Measurements from ENCODE around the gene SLC26A4. TPM values are rescaled to one million over a fixed set of nuclear protein-coding genes. Genes with fewer than 3 reads are reported as not detected.
A peak's percentile ranks its signal among the peaks of the same experiment; 100 is the strongest.

SLC26A4 gene
- total RNA-seq: 1 to 10 TPM in 1 of 5 donors, under 1 TPM in 2, not detected in 2; 0.10 to 1.1 (median 0.60) TPM
- 0.22 TPM for total RNA-seq (2013)
- 0 to 3.5 (median 0.18) reads per million in 29 experiments for total RNA-seq

DNA sequence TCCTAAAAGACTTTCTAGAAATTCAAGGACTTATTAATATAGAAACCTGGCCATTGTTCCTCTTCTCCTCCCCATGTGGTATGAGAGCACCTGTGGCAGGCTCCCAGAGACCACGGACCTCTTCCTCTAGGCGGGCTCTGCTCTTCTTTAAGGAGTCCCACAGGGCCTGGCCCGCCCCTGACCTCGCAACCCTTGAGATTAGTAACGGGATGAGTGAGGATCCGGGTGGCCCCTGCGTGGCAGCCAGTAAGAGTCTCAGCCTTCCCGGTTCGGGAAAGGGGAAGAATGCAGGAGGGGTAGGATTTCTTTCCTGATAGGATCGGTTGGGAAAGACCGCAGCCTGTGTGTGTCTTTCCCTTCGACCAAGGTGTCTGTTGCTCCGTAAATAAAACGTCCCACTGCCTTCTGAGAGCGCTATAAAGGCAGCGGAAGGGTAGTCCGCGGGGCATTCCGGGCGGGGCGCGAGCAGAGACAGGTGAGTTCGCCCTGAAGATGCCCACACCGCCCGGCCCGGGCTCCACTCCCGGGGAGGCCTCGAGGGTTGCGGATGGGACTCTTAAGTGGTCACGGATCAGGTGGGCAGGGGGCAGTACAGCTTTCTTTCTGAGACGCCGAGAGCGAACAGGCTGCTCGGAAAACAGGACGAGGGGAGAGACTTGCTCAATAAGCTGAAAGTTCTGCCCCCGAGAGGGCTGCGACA lies at the start of gene SLC26A4:
TSS of gene SLC26A4 (plus strand) at position 448 of the 700 bp plus-strand sequence. CDS start 814 bp downstream, outside the sequence.
- peak in 2 of 4 experiments; percentile 9 to 27 for ATAC-seq (replicated peaks in 1 of 4)
- POLR2A ChIA-PET: interaction anchor here in 1 of 2 donors (0.6 kb wide), 1 partner anchor 21 kb away, joined by 4 read pairs; no protein-coding TSS in a partner anchor
- peaks cover 0 to 19% of the 10 kb centered on the region in 2 experiments for H3K4me1 ChIP-seq (ENCODE audit: control insufficient read depth in 1 of 2, extremely low read depth in 1 of 2, insufficient read depth in 2 of 2, low read length in 2 of 2)
- peaks cover 31 to 57% of the 10 kb centered on the region in 2 donors for H3K27me3 Mint-ChIP-seq
- H3K4me3 ChIP-seq (ENCODE audit: control insufficient read depth in 1 of 2, extremely low read depth in 1 of 2, low read length in 1 of 2): peak within 1 kb of the TSS; percentile 29 to 66
- no peaks in the 10 kb centered on the region for H3K9me3 ChIP-seq
- H3K36me3 ChIP-seq (ENCODE audit: control insufficient read depth in 2 of 2, extremely low read depth in 1 of 2, insufficient read depth in 1 of 2, low read length in 1 of 2): no peaks in the 10 kb centered on the region
- H3K27ac Mint-ChIP-seq: no peak within 1 kb of the TSS
- DNase-seq: peak in 3 of 35 experiments; percentile 3 to 8 (median 3)
- H3K27ac ChIP-seq (ENCODE audit: low read length): no peak within 1 kb of the TSS
- H3K4me1 Mint-ChIP-seq: peaks cover 16 to 26% (median 17%) of the 10 kb centered on the region in 3 donors
- no peaks in the 10 kb centered on the region for H3K9me3 Mint-ChIP-seq
- peaks cover 20 to 36% of the 10 kb centered on the region in 2 experiments for H3K27me3 ChIP-seq (replicated peaks in 1 of 2; ENCODE audit: control insufficient read depth in 2 of 2, extremely low read depth in 1 of 2, insufficient read depth in 2 of 2, low read length in 1 of 2)
- peak within 1 kb of the TSS; percentile 77 to 83 (median 83) for H3K4me3 Mint-ChIP-seq
- WGBS (ENCODE audit: insufficient coverage): 5% methylated on average over 35 of the region's 37 CpGs
- no peaks in the 10 kb centered on the region for H3K36me3 Mint-ChIP-seq
- CTCF ChIA-PET: no interaction called here

DNA sequence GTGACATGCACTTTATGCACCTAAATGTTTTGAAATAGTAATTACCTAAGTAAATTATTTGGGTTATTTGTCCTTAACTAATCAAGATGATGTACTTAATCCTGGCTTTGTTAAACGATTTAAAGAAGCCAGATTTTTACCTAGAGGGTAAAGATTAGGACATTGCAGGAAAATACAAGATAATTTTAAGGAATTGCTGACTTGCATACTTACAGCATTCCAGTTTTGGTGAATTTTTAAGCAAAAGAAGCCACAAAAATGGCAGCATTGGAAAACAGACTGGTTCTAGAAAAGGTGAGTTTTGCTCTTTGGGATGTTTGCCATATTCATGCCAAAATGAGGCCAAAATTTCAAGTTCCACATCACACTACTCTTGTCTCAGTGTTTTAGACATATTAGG lies 47.2 kb upstream of the SLC26A4 start:
- WGBS (ENCODE audit: insufficient coverage): no CpG with 5 or more reads among the region's 1 CpG

DNA sequence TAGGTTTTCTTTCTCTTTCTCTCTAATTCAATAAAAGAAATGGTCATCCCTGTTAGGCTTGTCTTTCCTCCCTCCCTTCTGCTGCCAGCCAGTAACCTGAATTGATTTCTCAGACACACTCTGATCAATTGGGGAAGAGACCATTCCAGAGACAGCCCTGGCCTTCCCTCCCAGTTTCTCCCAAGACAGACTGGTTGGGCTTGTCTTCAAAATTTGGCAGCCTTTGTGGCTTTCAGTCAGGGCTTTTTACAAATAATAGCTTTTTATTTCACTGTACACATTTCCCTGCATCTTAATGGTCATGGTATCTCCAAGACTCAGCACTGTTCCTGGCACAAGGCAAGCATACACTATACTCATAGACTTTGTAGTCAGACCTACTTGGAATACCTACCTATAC lies 46.7 kb upstream of the SLC26A4 start:
- Histone ChIP-seq H3K27me3 (replicated peaks in 1 of 2; ENCODE audit: control insufficient read depth in 2 of 2, extremely low read depth in 1 of 2, insufficient read depth in 2 of 2, low read length in 1 of 2) (no peaks in the 10 kb centered on the region), H3K36me3 (ENCODE audit: control insufficient read depth in 2 of 2, extremely low read depth in 1 of 2, insufficient read depth in 1 of 2, low read length in 1 of 2) (peaks cover 0 to 21% of the 10 kb centered on the region in 2 donors), H3K27ac (ENCODE audit: low read length) (no peak overlapping the region), H3K4me3 (ENCODE audit: control insufficient read depth in 1 of 2, extremely low read depth in 1 of 2, low read length in 1 of 2) (no peak overlapping the region), H3K9me3 (no peaks in the 10 kb centered on the region), H3K4me1 (ENCODE audit: control insufficient read depth in 1 of 2, extremely low read depth in 1 of 2, insufficient read depth in 2 of 2, low read length in 2 of 2) (no peaks in the 10 kb centered on the region)
- no peaks in the 10 kb centered on the region for H3K9me3 Mint-ChIP-seq
- H3K27ac Mint-ChIP-seq: no peak overlapping the region
- ChIA-PET CTCF (no interaction called here), POLR2A (no interaction called here)
- no peaks in the 10 kb centered on the region for H3K27me3 Mint-ChIP-seq
- DNase-seq (no peak), ATAC-seq (replicated peaks in 1 of 4) (no peak)
- no peak overlapping the region for H3K4me3 Mint-ChIP-seq
- H3K4me1 Mint-ChIP-seq: no peaks in the 10 kb centered on the region
- peaks cover 47% of the 10 kb centered on the region for H3K36me3 Mint-ChIP-seq

More for the DNA sequence above, 47.2 kb upstream of the SLC26A4 start:
- H3K9me3 Mint-ChIP-seq: no peaks in the 10 kb centered on the region
- H3K4me1 Mint-ChIP-seq: no peaks in the 10 kb centered on the region
- no peak for DNase-seq
- H3K36me3 ChIP-seq (ENCODE audit: control insufficient read depth in 2 of 2, extremely low read depth in 1 of 2, insufficient read depth in 1 of 2, low read length in 1 of 2): peaks cover 0 to 21% of the 10 kb centered on the region in 2 donors
- no peak overlapping the region for H3K4me3 Mint-ChIP-seq
- H3K27ac Mint-ChIP-seq: no peak overlapping the region
- no peaks in the 10 kb centered on the region for H3K27me3 ChIP-seq (replicated peaks in 1 of 2; ENCODE audit: control insufficient read depth in 2 of 2, extremely low read depth in 1 of 2, insufficient read depth in 2 of 2, low read length in 1 of 2)
- H3K36me3 Mint-ChIP-seq: peaks cover 51% of the 10 kb centered on the region
- POLR2A ChIA-PET: no interaction called here
- CTCF ChIA-PET: no interaction called here
- H3K4me1 ChIP-seq (ENCODE audit: control insufficient read depth in 1 of 2, extremely low read depth in 1 of 2, insufficient read depth in 2 of 2, low read length in 2 of 2): no peaks in the 10 kb centered on the region
- no peaks in the 10 kb centered on the region for H3K9me3 ChIP-seq
- H3K27me3 Mint-ChIP-seq: no peaks in the 10 kb centered on the region
- no peak overlapping the region for H3K27ac ChIP-seq (ENCODE audit: low read length)
- no peak for ATAC-seq (replicated peaks in 1 of 4)
- no peak overlapping the region for H3K4me3 ChIP-seq (ENCODE audit: control insufficient read depth in 1 of 2, extremely low read depth in 1 of 2, low read length in 1 of 2)

DNA sequence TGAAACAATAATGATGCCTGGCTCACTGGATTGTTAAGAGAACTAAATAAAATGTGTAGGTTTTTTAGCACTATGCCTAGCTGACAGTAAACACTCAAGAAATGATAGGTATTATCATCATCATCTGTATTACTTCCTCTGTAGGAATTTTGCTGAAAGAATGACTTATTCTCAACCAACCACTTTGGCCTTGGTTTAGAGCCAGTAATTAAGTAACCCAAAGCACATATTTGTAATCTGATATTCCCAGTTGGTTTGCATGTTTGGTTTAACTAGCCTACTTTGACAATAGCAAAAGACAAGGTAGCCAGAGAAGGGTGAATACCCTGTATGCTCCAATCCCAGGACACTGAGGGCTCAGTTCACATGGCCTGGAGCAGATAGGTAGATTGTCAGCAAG lies 46.2 kb upstream of the SLC26A4 start:
- Histone ChIP-seq H3K4me1 (ENCODE audit: control insufficient read depth in 1 of 2, extremely low read depth in 1 of 2, insufficient read depth in 2 of 2, low read length in 2 of 2) (no peaks in the 10 kb centered on the region), H3K36me3 (ENCODE audit: control insufficient read depth in 2 of 2, extremely low read depth in 1 of 2, insufficient read depth in 1 of 2, low read length in 1 of 2) (peaks cover 0 to 21% of the 10 kb centered on the region in 2 donors), H3K27me3 (replicated peaks in 1 of 2; ENCODE audit: control insufficient read depth in 2 of 2, extremely low read depth in 1 of 2, insufficient read depth in 2 of 2, low read length in 1 of 2) (no peaks in the 10 kb centered on the region), H3K4me3 (ENCODE audit: control insufficient read depth in 1 of 2, extremely low read depth in 1 of 2, low read length in 1 of 2) (no peak overlapping the region), H3K27ac (ENCODE audit: low read length) (no peak overlapping the region), H3K9me3 (no peaks in the 10 kb centered on the region)
- H3K27me3 Mint-ChIP-seq: no peaks in the 10 kb centered on the region
- no peak overlapping the region for H3K27ac Mint-ChIP-seq
- H3K4me1 Mint-ChIP-seq: no peaks in the 10 kb centered on the region
- POLR2A ChIA-PET: no interaction called here
- no peak overlapping the region for H3K4me3 Mint-ChIP-seq
- H3K9me3 Mint-ChIP-seq: no peaks in the 10 kb centered on the region
- H3K36me3 Mint-ChIP-seq: peaks cover 43% of the 10 kb centered on the region
- DNase-seq (no peak), ATAC-seq (replicated peaks in 1 of 4) (no peak)
- CTCF ChIA-PET: no interaction called here

DNA sequence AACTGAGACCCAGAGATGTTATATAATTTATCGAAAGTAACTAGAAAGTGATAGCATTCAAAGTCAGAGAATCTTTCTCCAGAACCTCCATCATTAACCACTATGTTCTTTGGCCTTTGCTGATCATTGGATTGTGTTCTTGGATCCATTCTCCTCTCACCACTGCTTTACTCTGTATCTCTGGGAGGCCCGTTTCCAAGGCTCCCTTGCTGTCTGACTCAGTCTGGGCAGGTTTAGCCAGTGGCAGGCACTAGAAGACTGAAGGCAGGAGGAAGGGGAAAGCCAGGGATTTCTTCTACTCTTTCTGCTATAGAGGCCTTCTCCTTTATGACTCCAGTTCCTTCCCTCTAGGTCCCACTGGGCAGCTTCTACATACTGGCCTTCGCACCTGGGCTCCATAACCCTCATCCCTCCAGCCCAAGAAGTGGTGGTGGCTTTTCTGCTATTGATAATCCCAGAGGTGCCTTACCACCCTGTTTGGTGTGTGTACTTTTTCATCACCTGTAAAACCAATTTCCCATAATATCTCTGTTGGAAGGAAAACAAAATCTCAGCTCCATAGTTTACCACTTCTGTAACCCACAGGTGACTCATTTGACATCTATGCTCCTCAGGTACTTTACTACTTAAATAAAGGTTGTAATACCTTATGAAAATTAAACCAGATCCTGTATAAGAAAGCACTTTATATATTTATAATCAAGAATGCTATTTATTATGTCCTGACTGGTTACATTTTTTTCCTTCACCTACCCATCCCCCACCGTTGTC lies 44.5 kb upstream of the SLC26A4 start:
- DNase-seq: no peak
- Mint-ChIP-seq H3K27me3 (no peaks in the 10 kb centered on the region), H3K36me3 (peaks cover 39% of the 10 kb centered on the region), H3K9me3 (no peaks in the 10 kb centered on the region), H3K27ac (no peak overlapping the region), H3K4me1 (no peaks in the 10 kb centered on the region), H3K4me3 (no peak overlapping the region)
- Histone ChIP-seq H3K27me3 (replicated peaks in 1 of 2; ENCODE audit: control insufficient read depth in 2 of 2, extremely low read depth in 1 of 2, insufficient read depth in 2 of 2, low read length in 1 of 2) (no peaks in the 10 kb centered on the region), H3K9me3 (no peaks in the 10 kb centered on the region), H3K4me1 (ENCODE audit: control insufficient read depth in 1 of 2, extremely low read depth in 1 of 2, insufficient read depth in 2 of 2, low read length in 2 of 2) (no peaks in the 10 kb centered on the region), H3K4me3 (ENCODE audit: control insufficient read depth in 1 of 2, extremely low read depth in 1 of 2, low read length in 1 of 2) (no peak overlapping the region), H3K36me3 (ENCODE audit: control insufficient read depth in 2 of 2, extremely low read depth in 1 of 2, insufficient read depth in 1 of 2, low read length in 1 of 2) (peaks cover 0 to 18% of the 10 kb centered on the region in 2 donors), H3K27ac (ENCODE audit: low read length) (no peak overlapping the region)
- ATAC-seq (replicated peaks in 1 of 4): no peak
- ChIA-PET CTCF (no interaction called here), POLR2A (no interaction called here)
- no CpG with 5 or more reads among the region's 4 CpGs for WGBS (ENCODE audit: insufficient coverage)

DNA sequence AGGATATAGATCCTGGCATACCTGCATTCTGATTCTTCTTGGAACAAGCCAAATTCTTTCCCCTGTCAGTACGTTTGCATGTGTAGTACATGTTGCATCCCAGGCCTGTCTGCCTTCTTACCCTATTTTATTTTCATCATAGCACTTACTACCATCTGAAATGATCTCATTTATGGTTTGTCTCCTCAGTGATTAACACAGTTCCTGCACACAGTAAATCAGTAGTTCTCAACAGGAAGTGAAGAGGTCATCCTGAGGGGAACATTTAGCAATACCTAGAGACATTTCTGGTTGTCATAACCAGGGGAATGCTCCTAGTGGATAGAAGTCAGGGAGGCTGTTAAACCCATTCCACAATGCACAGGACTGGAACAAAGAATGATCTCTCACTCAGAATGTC lies 38.2 kb upstream of the SLC26A4 start:
- ATAC-seq (replicated peaks in 1 of 4): no peak
- Histone ChIP-seq H3K9me3 (no peaks in the 10 kb centered on the region), H3K27me3 (replicated peaks in 1 of 2; ENCODE audit: control insufficient read depth in 2 of 2, extremely low read depth in 1 of 2, insufficient read depth in 2 of 2, low read length in 1 of 2) (no peaks in the 10 kb centered on the region), H3K4me3 (ENCODE audit: control insufficient read depth in 1 of 2, extremely low read depth in 1 of 2, low read length in 1 of 2) (no peak overlapping the region), H3K36me3 (ENCODE audit: control insufficient read depth in 2 of 2, extremely low read depth in 1 of 2, insufficient read depth in 1 of 2, low read length in 1 of 2) (no peaks in the 10 kb centered on the region), H3K27ac (ENCODE audit: low read length) (no peak overlapping the region), H3K4me1 (ENCODE audit: control insufficient read depth in 1 of 2, extremely low read depth in 1 of 2, insufficient read depth in 2 of 2, low read length in 2 of 2) (no peaks in the 10 kb centered on the region)
- ChIA-PET POLR2A (no interaction called here), CTCF (no interaction called here)
- H3K4me1 Mint-ChIP-seq: no peaks in the 10 kb centered on the region
- no peak overlapping the region for H3K4me3 Mint-ChIP-seq
- WGBS (ENCODE audit: insufficient coverage): 86% methylated on average over 1 of the region's 1 CpG
- H3K27me3 Mint-ChIP-seq: no peaks in the 10 kb centered on the region
- no peak for DNase-seq
- peaks cover 5% of the 10 kb centered on the region for H3K36me3 Mint-ChIP-seq
- no peak overlapping the region for H3K27ac Mint-ChIP-seq
- peaks cover 0 to 5% (median 2%) of the 10 kb centered on the region in 3 donors for H3K9me3 Mint-ChIP-seq

All from T-cell (primary cell).